Fibroblast of the aortic adventitia (primary cell): ENCODE measurements around the gene LTO1. TPM values are rescaled to one million over a fixed set of nuclear protein-coding genes. Genes with fewer than 3 reads are reported as not detected.

ENCODE experiments used
- DNase-seq: peaks from one replicate; pipeline ENCODE4 v3.0.0-alpha.2; 2010; ENCODE audit warnings: low read depth
- H3K4me3 ChIP-seq: 2 replicates; pipeline ENCODE4 v1.5.1; 2011; ENCODE audit warnings: low read depth, mild to moderate bottlenecking, control low read depth, low read length, moderate library complexity
- CTCF ChIP-seq: IDR thresholded peaks from 2 replicates; pipeline ENCODE4 v1.5.1; 2011; ENCODE audit warnings: mild to moderate bottlenecking, low read length, control low read depth, inconsistent platforms; ENCODE audit not compliant: insufficient read depth
- total RNA-seq: library from RNA; depleted of rRNA; stranded (reverse); fragments of >200 nt; gene quantifications from 2 replicates; pipeline ENCODE4 v1.2.3, GENCODE V29; 2012; ENCODE audit warnings: low replicate concordance

The LTO1 gene
- total RNA-seq, 1 donor = 16.4 TPM

GRCh38 chr11:69653406-69653960 lies 21.7 kb downstream of the LTO1 start:
- TF ChIP-seq CTCF = no peak
- H3K4me3 ChIP-seq = no peak overlapping the region
- DNase-seq = no peak

- TF ChIP-seq CTCF = no peak
- DNase-seq = no peak
- no peak overlapping the region for H3K4me3 ChIP-seq
Measured at GRCh38 chr11:69652999-69653398, 22.2 kb downstream of the LTO1 start.

- no peak for TF ChIP-seq CTCF
- DNase-seq = no peak
- no peak overlapping the region for H3K4me3 ChIP-seq
Measured at GRCh38 chr11:69651834-69652620, 23.1 kb downstream of the LTO1 start.

- TF ChIP-seq CTCF = no peak
- DNase-seq = no peak
- H3K4me3 ChIP-seq = no peak overlapping the region
Measured at GRCh38 chr11:69650832-69651344, 24.3 kb downstream of the LTO1 start.

GRCh38 chr11:69650081-69650831 lies 24.9 kb downstream of the LTO1 start:
- no peak for DNase-seq
- no peak overlapping the region for H3K4me3 ChIP-seq
- TF ChIP-seq CTCF = no peak

- DNase-seq = no peak
- TF ChIP-seq CTCF = no peak
- H3K4me3 ChIP-seq = no peak overlapping the region
Measured at GRCh38 chr11:69649576-69649900, 25.6 kb downstream of the LTO1 start.
